ENCODE results near the gene ATP6V1F.

GRCh38 chr7:128875523-128875948, 12.9 kb downstream of the ATP6V1F start:
- TF ChIP-seq CTCF (conservative IDR thresholded peaks at IDR 0.05 in 1 of 2, IDR thresholded peaks at IDR 0.05 in 1 of 2; ENCODE audit: low read depth in 1 of 2, low read length in 2 of 2) = no peak
- no peak for TF ChIP-seq EZH2 (IDR thresholded peaks at IDR 0.05; ENCODE audit: low read length, missing control alignments)
